Measurements from ENCODE around the gene STRAP.

GRCh38 chr12:15904378-15904920, 22.3 kb downstream of the STRAP start:
- TF ChIP-seq CTCF (IDR thresholded peaks at IDR 0.05 in 4 of 5, conservative IDR thresholded peaks at IDR 0.05 in 1 of 5) (no peak), POLR2A (IDR thresholded peaks at IDR 0.05) (no peak)
